Measurements from ENCODE around the gene RAD18. TPM values are rescaled to one million over a fixed set of nuclear protein-coding genes. Genes with fewer than 3 reads are reported as not detected.

The RAD18 gene
- 6.3 TPM for total RNA-seq
- long read RNA-seq, full-length matches to known transcripts, result 2 of 5 reads
- long read RNA-seq, partial matches to known transcripts, result 0 of 5 reads
- long read RNA-seq, other reads (novel, unspliced or antisense), result 3 of 5 reads

GRCh38 chr3:8963137-8963853 is at the start of gene RAD18:
Gene RAD18 (minus strand): TSS chr3:8963472. CDS start chr3:8963385, 87 bp downstream.
- DNase-seq (peak; percentile 95), ATAC-seq (ENCODE audit: poor library complexity) (peak; percentile 98)
- intact Hi-C loops (cut with DNase I), result no loop called here

GRCh38 chr3:9012521-9012920 is 49.2 kb upstream of the RAD18 start:
- DNase-seq (no peak), ATAC-seq (ENCODE audit: poor library complexity) (no peak)
- intact Hi-C loops (cut with DNase I), result no loop called here

- DNase-seq (no peak), ATAC-seq (ENCODE audit: poor library complexity) (no peak)
- intact Hi-C loops (cut with DNase I), result no loop called here
Observed at GRCh38 chr3:9009976-9010545, 46.8 kb upstream of the RAD18 start.

DNA sequence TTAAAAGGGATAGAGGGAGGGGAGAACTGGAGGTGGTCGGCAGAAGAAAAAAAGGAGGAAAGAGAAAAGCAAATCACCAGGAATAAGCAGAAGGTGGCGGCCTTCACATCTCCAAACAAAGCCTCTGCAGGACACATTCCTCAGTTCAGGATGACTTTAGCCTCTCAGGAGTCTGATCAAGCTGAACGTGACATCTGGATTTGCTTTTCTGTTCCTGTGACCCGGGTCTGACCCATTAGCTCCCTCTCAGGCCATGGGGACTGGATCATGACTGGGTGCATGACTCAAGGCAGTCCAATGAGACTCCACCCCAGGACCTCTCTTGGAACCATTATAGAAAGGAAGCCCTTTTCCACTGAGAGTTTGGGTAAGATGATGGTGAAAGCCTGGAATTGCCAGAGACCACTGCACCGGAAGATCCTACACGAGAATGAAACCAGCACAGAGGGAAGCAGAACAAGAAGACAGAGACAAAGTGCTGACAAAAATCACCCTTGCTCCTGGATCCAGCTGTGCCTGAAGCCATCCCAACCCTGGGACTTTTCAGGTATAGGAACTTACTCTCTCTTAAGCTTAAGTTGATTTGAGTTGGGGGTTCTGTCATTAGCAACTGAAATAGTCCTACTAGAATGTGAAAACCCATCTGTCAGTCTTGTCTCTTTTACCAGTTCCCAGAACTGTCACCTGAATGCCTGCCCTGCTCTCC is 45.4 kb upstream of the RAD18 start:
- ATAC-seq (ENCODE audit: poor library complexity) (peak; percentile 18), DNase-seq (no peak)
- intact Hi-C loops (cut with DNase I), result no loop called here

GRCh38 chr3:9007928-9008327 is 44.7 kb upstream of the RAD18 start:
- no peak for DNase-seq
- no peak for ATAC-seq (ENCODE audit: poor library complexity)
- intact Hi-C loops (cut with DNase I), result no loop called here

DNA sequence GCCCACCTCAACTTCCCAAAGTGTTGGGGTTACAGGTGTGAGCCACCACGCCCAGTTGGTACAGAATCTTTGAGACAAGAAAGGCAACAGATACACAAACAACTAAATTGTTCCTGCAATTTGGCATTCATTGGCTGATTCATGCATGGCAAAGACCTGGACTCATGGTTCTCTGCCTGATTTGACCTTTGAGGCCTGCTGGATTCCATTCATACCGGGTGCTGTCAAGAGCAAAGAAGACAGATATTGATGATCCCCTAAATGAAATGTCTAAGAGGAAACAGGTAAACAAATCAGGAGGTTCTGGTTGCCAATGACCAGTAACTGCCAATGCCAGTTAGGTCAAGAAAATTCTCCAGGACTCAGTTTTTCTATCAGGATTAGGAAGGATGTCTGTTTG is 43.9 kb upstream of the RAD18 start:
- intact Hi-C loops (cut with DNase I), result no loop called here
- DNase-seq (no peak), ATAC-seq (ENCODE audit: poor library complexity) (no peak)

- DNase-seq (no peak), ATAC-seq (ENCODE audit: poor library complexity) (no peak)
- intact Hi-C loops (cut with DNase I), result no loop called here
Observed at GRCh38 chr3:9000041-9000440, 36.8 kb upstream of the RAD18 start.

DNA sequence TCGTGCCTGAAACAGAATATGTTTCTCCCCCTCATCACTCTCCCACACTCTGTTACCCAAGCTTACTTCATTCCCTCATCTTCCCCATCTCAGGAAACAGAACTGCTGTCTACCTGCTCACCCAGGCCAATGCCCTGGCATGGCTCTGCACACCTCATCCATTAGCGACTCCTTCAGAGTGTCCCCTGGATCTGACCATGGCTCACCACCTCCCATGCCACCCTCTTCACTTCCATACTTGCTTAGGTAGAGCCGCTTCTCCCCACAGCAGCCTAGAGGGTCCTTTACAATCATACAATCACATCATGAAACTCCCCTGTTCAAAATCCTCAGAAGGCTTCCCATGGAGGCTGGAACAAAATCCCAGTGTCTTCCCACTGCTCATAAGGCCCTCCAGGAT is 33.9 kb upstream of the RAD18 start:
- ATAC-seq (ENCODE audit: poor library complexity) (no peak), DNase-seq (no peak)
- intact Hi-C loops (cut with DNase I), result no loop called here

DNA sequence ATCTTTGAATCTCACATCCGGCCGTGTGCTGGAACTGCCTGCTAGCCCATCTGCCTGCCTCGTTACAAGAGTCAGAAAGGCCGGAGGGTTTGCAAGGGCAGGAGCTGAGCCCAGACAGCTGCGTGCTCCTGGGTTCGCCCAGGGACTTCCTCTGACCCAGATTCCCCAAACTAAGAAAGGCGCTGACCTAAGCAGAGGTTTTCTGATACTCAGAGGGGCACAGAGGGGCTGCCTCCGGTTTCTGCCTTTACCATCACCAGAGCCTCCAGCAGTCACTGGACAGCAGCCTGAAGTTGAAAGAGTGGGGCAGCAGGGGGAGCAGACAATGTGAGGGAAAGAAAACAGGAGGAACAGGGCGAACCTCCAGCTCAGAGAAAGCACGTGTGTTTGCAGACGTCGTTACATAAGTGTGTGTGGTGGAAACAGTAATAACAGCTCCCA is 33.4 kb upstream of the RAD18 start:
- DNase-seq, result peak; percentile 62
- intact Hi-C loops (cut with DNase I), result no loop called here

GRCh38 chr3:8996216-8996615 is 32.9 kb upstream of the RAD18 start:
- no peak for ATAC-seq (ENCODE audit: poor library complexity)
- intact Hi-C loops (cut with DNase I), result no loop called here

More for the DNA sequence above, 33.4 kb upstream of the RAD18 start:
- ATAC-seq (ENCODE audit: poor library complexity), result peak; percentile 95

GRCh38 chr3:8994226-8994625 is 31.0 kb upstream of the RAD18 start:
- DNase-seq, result no peak
- intact Hi-C loops (cut with DNase I), result loop anchor here (2.0 kb wide), 1 partner anchor 77 kb away; no protein-coding TSS in a partner anchor
- ATAC-seq (ENCODE audit: poor library complexity), result no peak

More at GRCh38 chr3:8996216-8996615, 32.9 kb upstream of the RAD18 start:
- no peak for DNase-seq

DNA sequence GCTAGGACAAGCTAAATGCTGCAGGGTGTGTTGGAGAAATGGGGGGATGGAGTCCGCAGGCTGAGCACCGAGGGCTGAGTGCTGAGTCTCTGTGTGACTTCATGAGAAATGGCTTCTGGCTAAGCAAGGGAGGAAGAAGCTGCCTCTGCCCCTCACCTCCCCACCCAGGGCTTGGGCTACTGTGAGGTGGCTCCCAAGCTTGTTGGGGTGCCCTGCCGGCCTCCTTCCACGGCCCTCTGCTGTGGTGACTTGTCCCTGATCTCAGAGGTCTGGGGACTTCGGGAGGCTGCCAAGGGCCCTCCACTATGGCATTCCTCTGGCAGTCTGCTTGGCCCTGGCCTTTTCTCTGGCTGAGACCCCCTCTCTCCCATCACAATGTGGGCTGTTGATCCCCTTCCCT is 30.1 kb upstream of the RAD18 start:
- DNase-seq (no peak), ATAC-seq (ENCODE audit: poor library complexity) (no peak)
- intact Hi-C loops (cut with DNase I), result no loop called here

DNA sequence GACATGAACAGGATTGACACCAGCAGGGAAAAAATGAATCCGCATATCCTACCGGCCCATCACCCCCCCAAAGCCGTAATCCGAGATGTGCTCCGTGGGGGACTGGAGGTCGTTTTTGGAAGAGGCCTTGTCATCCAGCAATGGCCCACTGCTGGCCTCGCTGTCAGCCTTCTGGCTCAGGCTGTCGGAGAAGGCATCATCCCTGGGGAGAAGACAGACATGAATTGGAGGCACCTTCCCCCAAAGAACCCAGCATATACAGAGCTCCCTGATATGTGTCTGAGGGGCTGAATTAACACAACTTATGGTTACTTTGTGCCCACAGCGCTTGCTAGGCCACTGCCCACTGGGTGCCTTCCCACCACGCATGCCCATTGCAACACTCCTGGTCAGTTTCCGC is 29.6 kb upstream of the RAD18 start:
- intact Hi-C loops (cut with DNase I), result no loop called here
- ATAC-seq (ENCODE audit: poor library complexity) (no peak), DNase-seq (no peak)

- ATAC-seq (ENCODE audit: poor library complexity) (no peak), DNase-seq (no peak)
- intact Hi-C loops (cut with DNase I), result no loop called here
Observed at GRCh38 chr3:8992199-8992598, 28.9 kb upstream of the RAD18 start.

- DNase-seq (no peak), ATAC-seq (ENCODE audit: poor library complexity) (no peak)
- intact Hi-C loops (cut with DNase I), result no loop called here
Observed at GRCh38 chr3:8990266-8991215, 27.3 kb upstream of the RAD18 start.

DNA sequence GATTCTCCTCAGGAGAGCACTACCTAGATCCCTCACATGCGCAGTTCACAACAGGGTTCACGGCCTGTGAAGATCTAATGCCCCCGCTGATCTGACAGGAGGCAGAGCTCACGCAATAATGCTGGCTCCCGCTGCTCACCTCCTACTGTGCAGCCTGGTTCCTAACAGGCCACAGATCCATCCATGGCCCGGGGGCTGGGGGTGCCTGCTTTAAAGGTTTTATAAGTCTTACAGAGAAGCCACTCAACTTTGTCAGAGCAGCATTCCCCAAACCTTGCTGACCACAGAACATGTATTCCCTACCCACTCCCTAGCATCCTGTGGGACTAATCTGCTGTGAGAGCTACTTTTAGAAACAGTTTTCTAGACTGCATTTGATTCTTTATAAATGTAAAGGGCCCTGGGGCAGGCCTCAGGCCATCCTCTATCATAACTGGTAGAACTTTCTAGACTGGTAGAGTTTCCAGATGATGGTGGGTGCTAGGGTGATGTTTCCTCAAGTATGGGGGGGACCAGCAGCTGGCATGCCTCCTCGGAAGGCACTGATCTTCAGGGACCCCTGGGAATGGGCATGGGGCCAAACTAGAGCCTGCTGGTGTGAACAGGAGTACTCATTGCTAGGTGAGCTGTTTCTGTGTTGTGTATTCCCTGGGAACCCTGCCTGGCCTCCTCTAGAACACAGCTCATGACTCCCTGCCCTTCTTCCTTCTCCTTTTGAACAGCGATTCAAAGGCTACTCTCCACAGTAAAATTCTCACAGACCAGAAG is 25.7 kb upstream of the RAD18 start:
- intact Hi-C loops (cut with DNase I), result loop anchor here (5.0 kb wide), 2 partner anchors 78 to 313 kb away; no protein-coding TSS in a partner anchor
- no peak for ATAC-seq (ENCODE audit: poor library complexity)
- no peak for DNase-seq

DNA sequence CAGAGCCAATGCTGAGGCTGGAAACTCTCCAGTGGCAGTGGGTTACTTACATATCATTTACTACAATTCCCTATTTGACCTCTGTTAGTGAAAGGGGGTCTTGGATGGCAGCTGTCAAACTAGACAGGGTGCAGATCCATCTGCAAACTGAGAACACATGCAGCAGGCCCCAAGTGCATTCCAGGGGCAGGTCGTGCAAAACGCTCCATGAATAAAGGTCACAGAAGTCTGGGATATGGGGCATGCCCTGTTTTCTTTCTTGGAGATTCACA is 25.0 kb upstream of the RAD18 start:
- no peak for DNase-seq
- intact Hi-C loops (cut with DNase I), result loop anchor here (5.0 kb wide), 2 partner anchors 79 to 314 kb away; no protein-coding TSS in a partner anchor
- ATAC-seq (ENCODE audit: poor library complexity), result no peak

All from Right ventricle myocardium superior (tissue), 1 donor.